ENCODE results near the gene FARP2.

GRCh38 chr2:241519669-241520068 lies 163.6 kb downstream of the FARP2 start:
- TF ChIP-seq CTCF (IDR thresholded peaks at IDR 0.05) (no peak), POLR2A (IDR thresholded peaks at IDR 0.05) (no peak)

All from heart left ventricle (tissue), 13 donors.